Right ventricle myocardium inferior (tissue), 1 donor: ENCODE measurements around the gene RAB40A. TPM values are rescaled to one million over a fixed set of nuclear protein-coding genes. Genes with fewer than 3 reads are reported as not detected.

Experiments used
- ATAC-seq: fragments of 200-7000 bp; cut with Tn5 transposase; one replicate; pipeline ENCODE4 v1.9.1; 2020; ENCODE audit warnings: mild to moderate bottlenecking, moderate library complexity
- DNase-seq: peaks from one replicate; pipeline ENCODE4 v3.0.0; 2021; ENCODE audit errors: missing footprints
- intact Hi-C: fragments of 100-400 bp; cut with DNase I; formaldehyde crosslinking; loops from one replicate; pipeline ENCODE4 v1.11.0; 2022
- long read RNA-seq: library from polyadenylated mRNA; unstranded; transcript quantifications from one replicate; pipeline ENCODE4 v2.0.0, GENCODE V29; 2021
- total RNA-seq: library from RNA; stranded (reverse); fragmentation: NEBNext Ultra II Directional; extraction: Animal tissue kit (Norgen Biotek cat#: 25700); gene quantifications from one replicate; pipeline ENCODE4 v1.2.1, GENCODE V29; 2021
- donor health status: DM: no; HTN: yes; CAD: no; lungs with severe emphysema.

Gene RAB40A, protein sequence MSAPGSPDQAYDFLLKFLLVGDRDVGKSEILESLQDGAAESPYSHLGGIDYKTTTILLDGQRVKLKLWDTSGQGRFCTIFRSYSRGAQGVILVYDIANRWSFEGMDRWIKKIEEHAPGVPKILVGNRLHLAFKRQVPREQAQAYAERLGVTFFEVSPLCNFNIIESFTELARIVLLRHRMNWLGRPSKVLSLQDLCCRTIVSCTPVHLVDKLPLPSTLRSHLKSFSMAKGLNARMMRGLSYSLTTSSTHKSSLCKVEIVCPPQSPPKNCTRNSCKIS
- not detected for total RNA-seq
- long read RNA-seq, result 0 reads

DNA sequence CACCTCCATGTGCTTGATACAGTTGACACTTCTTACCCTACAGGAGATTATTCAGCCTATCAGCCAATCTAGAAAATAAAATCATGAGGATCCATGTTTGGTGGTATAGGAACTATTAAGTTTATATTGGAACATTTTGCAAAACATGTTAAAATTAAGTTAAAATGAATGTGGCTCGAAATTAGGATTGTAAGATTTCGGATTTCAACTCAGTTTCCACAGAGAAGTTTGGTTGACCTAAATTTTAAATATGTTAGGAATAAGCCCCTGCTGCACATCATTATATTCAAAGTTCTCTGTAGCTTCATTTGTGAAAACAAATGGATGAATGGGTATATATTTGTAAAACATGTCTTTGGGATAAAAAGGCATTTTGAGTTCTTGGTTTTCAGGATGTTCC lies at the start of gene RAB40A:
RAB40A (minus strand) TSS at position 101 of the 400 bp plus-strand sequence. CDS start 18,733 bp downstream, outside the sequence.
- DNase-seq, result no peak
- ATAC-seq, result no peak
- intact Hi-C loops, result no loop called here

DNA sequence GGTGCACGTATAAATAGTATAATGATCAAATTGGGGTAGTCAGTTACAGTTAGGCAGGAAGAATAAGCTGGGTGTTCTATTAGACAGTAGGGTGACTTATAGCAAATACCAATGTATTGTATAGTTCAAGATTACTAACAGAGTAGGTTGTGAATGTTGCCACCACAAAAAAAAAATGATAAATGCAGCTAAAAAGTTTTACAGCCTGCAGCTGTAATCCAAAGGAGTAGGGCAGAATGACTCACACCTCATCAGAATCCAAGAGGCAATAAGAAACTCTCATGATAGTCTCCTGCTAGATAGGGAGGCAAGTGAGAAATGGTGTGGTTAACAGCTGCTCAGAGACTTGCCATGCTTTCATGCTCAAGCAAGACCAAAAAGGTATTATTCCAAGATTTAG lies 46.5 kb upstream of the RAB40A start:
- intact Hi-C loops, result no loop called here
- DNase-seq (no peak), ATAC-seq (no peak)

DNA sequence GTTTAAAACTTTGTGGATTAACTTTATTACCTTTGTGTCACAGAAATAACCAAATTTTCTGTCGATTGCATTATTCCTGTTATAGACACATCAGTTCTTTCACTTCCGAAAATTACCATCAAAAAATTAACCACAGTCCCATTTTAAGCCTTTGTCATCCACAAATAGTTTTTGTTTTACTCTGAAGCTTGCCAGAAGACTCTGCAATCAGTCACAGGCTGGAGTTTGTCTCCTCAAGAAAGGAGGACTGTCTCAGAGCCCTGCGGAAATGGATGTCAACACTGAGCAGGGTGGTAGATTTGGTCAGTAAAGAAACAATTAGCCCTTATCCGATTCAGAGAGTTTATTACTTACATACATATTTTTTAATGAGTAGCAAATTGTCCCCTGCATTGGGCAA lies 45.9 kb upstream of the RAB40A start:
- DNase-seq, result no peak
- no peak for ATAC-seq
- intact Hi-C loops, result no loop called here

DNA sequence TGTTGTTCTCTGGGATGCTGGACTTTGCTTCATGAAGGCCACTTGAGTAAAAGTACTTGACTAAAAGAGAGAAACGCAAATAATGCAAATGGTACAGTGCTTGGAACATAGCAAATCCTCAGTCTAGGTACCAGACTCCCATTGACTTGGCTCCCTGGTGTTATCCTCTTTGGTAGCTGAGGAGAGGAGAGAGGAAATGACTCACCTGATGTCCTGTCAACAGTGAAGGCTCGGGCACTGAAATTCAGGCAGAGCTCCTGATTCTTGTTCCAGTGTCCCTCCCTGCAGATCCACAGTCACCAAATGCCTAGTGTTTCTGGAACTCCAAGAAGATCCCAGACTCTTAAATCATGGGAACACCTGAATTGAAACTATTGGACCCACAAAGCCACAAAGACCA lies 43.5 kb upstream of the RAB40A start:
- intact Hi-C loops, result no loop called here
- DNase-seq (no peak), ATAC-seq (no peak)

DNA sequence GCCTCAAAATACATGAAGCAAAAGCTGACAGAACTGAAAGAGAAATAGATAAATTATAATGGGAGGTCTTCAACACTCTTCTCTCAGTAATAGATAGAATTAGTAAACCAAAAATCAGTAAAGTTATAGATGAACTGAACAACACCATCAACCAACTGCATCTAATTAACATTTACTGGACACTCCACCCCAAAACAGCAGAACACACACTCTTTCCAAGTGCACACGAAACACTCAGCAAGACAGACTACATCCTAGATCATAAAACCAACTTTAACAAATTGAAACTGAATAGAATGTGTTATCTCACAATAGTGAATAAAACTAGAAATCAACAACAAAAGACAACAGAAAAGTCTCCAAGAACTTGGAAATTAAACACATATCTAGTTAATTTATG lies 41.0 kb upstream of the RAB40A start:
- no peak for DNase-seq
- intact Hi-C loops, result no loop called here
- ATAC-seq, result no peak

DNA sequence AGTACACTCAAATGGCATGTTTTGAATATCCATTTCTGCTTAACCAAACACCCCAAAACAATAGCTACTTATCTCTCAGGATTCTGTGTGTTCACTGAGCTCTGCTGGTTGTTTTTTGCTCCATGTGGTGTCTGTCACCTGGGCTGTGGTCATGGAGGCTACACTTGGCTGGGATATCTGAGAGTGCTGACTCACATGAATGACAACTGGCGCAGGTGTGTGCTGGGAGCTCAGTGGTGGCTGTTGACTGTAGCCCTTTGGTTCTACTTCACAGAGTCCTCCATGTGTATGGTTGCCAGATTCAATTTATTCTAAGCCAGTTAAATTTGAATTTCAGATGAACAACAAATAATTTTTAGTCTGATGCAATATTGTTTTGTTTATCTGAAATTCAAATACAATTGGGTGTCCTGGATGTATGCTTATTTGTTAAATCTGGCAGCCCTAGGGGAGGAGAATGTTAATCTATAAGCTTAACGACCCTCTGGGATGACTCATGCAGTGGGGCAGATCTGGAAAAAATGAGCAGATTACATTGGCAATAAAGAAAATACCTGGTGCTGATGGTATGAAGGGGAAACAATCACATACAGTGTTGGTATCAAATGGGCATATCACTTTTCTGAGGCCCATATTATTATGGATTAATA lies 37.8 kb upstream of the RAB40A start:
- intact Hi-C loops, result no loop called here
- ATAC-seq, result no peak
- no peak for DNase-seq

DNA sequence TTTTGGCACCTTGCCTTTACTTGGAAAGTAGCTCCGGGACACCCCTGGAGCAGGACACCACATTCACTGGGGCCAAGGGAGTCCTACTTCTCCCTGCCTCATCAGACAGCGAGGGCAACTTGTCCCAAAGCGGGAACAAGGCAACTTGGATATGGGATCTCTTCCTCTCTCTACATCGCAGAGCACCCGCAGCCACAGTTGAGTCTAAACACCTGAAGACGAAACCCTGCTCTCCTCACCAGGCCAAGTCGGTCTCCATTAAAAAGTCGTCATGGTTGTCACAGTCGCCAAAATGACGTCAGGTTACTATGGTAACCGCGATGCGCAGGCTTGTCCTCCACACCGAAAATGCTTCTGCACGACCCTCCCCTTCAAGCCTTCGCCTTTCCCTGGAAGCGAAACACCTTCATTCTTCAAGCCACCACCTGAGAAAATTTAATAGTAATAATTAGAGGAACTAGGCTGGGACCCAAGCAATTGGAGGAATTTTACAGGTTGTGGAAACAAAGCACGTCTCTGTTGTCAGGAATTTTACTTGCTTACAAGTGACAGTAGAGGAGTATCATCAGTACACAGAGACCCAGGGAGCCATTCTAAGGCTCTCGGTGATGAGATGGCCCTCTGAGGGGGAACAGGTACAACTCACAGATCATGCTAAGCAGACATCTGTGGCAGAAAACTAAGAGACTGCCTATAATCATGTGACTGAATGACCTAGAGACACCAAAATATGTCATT lies 35.6 kb upstream of the RAB40A start:
- peak; percentile 45 for DNase-seq
- intact Hi-C loops, result no loop called here

DNA sequence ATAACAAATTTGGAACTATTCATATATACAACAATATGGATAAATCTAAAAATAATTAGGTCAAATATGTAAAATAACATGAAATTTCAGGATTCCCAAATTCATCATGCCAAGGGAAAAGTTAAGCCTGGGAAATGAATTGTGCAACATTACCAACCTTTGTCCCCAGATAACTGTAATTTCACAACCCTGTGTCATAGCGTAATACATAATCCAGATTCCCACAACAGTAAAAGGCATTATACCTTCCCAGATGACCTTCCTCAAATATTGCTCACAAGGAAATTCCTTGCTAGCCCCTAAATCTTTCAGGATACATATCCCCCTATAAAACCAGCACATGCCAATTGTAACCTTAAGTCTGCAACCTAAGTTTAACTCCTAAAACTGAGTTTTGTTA lies 32.9 kb upstream of the RAB40A start:
- DNase-seq (no peak), ATAC-seq (no peak)
- intact Hi-C loops, result no loop called here

More for the DNA sequence above, 35.6 kb upstream of the RAB40A start:
- ATAC-seq, result no peak

DNA sequence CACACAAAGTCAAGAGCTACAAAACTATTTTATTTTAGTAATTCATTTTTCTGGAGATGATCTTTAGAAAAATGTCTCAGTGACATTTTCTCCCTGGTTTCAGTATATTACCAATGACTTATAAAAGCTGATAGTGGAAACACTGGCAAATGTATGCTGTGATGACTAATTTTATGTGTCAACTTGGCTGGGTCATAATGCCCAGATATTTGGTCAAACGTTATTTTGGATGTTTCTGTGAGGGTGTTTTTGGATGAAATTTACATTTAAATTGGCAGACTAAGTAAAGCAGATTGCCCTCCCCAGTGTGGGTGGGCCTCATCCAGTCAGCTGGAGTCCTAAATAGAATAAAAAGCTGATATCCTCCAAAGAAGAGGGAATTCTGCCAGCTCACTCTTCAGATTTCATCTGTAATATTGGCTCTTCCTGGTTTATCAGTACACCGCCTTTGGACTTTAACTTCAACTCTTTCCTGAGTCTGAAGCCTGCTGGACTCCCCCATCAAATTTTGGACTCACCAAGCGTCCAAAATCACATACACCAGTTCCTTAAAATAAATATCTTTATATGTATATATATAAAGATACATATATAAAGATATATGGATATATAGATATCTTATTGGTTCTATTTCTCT lies 31.2 kb upstream of the RAB40A start:
- no peak for ATAC-seq
- DNase-seq, result no peak
- intact Hi-C loops, result no loop called here

DNA sequence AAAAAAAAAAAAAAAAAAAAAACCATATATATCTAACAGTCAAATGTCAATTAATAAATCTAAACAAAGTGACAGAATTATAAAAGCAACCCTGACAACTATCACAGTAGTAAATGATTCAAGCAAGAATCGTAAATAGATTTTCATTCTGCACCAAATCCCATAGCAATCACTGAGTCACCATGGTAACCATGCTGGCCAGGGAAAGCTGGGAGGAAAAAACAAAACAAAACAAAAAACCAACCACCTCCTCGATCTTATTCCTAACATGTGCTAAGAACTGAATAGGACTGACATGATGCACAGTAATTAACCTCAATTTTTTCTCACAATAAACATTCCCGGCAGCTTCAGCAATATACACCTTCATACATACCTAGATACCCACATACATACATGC lies 30.6 kb upstream of the RAB40A start:
- ATAC-seq (no peak), DNase-seq (no peak)
- intact Hi-C loops, result no loop called here

DNA sequence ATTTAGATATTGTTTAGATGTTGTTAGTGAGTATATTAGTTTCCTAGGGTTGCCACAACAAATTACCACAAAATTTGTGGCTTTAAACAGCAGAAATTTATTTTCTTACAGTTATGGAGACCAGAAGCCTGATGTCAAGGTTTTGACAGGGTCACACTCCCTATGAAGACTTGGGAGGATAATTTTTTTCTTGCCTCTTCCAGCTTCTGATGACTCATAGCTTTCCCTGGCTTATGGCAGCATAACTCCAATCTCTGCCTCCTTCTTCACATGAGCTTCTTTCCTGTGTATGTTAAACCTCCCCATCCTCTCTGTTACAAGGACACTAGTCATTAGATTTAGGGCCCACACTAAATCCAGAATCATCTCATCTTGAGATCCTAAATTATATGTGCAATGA lies 20.9 kb upstream of the RAB40A start:
- intact Hi-C loops, result no loop called here
- no peak for ATAC-seq
- no peak for DNase-seq

DNA sequence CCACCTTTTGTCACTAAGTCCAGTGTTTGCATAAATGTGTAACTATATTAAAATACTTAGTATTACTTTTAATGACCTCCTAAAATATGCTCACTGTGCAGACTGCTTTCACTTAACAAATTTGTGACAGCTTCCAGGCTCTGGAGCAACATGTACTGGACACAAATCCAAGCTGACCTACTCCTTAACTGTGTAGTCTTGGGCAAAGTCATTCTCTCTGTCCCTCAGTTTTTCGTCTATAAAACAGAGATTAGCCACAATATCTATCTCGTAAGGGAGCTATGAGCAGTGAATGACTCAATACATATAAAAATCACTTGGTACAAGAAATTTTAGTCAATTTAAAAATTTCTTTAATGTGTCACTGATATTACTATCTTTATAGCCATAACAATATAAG lies 20.4 kb upstream of the RAB40A start:
- intact Hi-C loops, result loop anchor here (10.0 kb wide), 2 partner anchors 85 to 235 kb away; partner anchors contain the start of genes PLP1 and TCEAL1
- ATAC-seq (no peak), DNase-seq (no peak)

DNA sequence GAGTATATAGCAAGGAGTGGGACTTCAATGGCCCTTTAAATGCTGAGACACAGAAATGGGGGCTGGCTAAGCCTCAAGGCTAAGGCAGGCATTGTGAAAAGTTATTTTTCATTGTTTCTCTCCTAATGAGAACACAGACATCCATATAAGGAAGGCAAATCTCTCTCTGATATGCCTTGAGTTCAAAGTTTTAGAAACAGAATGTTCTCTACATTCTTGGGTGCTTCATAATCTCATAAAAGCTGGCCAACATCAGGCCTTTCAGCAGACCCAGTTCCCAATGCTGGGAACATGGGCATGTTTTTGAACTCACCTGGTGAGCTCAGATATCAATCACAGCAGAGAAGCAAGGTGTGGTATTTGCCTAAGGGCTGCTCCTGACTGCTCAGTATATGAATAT lies 19.4 kb upstream of the RAB40A start:
- intact Hi-C loops, result loop anchor here (10.0 kb wide), 2 partner anchors 86 to 236 kb away; partner anchors contain the start of genes PLP1 and TCEAL1
- DNase-seq (no peak), ATAC-seq (no peak)

DNA sequence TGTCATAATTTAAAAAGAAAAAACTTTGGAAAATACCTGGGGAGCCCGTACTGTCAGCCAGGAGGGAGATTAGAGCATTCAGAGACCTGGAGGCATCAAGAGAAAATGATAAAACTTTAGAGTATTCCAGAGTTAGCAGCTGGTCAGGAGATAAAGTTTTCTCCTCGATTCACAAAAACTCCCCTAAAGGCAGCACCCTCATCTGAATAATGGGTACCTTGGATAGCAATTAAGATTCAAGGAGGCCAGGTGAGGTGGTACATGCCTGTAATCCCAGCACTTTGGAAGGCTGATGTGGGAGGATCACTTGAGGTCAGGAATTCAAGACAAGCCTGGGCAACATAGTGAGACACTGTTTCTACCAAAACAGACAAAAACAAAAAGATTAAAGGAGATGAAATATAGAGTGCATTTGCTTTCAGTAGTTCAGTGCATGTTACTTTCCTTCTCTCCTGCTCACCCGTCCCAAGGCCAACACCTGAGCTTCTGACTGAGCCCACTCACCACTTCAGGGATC lies 18.6 kb upstream of the RAB40A start:
- DNase-seq, result no peak
- intact Hi-C loops, result loop anchor here (10.0 kb wide), 2 partner anchors 87 to 237 kb away; partner anchors contain the start of genes PLP1 and TCEAL1
- no peak for ATAC-seq

DNA sequence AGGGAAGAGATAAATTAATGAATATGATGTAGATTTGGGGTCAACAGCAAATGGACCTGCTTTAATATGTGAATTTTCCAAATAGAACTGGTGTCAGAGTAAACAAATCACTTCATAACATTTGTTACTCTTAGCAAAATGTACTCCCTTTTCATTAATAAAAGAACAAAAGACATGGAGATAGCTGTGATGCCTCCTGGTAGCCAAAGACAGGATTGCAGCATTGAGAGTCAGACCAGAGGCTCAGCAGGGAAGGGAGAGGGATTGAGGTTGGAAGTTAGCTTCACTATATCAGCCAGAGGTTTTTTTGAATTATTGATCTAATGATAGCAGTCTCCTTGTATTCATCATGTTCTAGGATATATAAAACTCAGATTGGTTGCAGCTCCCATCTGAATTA lies 17.4 kb upstream of the RAB40A start:
- intact Hi-C loops, result loop anchor here (10.0 kb wide), 2 partner anchors 88 to 238 kb away; partner anchors contain the start of genes PLP1 and TCEAL1
- no peak for DNase-seq
- no peak for ATAC-seq

DNA sequence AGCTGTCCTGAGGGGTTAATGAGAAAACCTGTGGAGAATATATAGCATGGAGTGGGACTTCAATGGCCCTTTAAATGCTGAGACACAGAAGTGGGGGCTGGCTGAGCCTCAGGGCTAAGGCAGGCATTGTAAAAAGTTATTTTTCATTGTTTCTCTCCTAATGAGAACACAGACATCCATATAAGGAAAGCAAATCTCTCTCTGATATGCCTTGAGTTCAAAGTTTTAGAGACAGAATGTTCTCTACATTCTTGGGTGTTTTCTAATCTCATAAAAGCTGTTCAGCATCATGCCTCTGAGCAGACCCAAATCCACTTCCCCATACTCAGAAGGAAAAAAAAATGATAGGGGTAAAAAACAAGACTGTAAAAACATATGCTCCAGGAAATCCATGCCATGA lies 16.8 kb upstream of the RAB40A start:
- ATAC-seq, result no peak
- intact Hi-C loops, result loop anchor here (10.0 kb wide), 2 partner anchors 89 to 239 kb away; partner anchors contain the start of genes PLP1 and TCEAL1

DNA sequence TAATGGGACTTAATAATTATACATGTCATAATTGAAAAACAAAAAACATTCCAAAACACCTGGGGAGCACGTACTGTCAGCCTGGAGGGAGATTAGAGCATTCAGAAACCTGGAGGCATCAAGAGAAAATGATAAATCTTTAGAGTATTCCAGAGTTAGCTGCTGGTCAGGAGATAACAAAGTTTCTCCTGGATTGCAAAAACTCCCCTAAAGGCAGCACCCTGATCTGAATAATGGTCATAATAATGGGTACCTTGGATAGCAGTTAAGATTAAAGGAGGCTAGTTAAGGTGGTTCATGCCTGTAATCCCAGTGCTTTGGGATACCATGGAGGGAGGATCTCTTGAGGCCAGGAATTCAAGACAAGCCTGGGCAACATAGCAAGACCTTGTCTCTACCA lies 15.9 kb upstream of the RAB40A start:
- ATAC-seq, result no peak
- no peak for DNase-seq
- intact Hi-C loops, result loop anchor here (10.0 kb wide), 2 partner anchors 90 to 240 kb away; partner anchors contain the start of genes PLP1 and TCEAL1

More for the DNA sequence above, 16.8 kb upstream of the RAB40A start:
- no peak for DNase-seq

DNA sequence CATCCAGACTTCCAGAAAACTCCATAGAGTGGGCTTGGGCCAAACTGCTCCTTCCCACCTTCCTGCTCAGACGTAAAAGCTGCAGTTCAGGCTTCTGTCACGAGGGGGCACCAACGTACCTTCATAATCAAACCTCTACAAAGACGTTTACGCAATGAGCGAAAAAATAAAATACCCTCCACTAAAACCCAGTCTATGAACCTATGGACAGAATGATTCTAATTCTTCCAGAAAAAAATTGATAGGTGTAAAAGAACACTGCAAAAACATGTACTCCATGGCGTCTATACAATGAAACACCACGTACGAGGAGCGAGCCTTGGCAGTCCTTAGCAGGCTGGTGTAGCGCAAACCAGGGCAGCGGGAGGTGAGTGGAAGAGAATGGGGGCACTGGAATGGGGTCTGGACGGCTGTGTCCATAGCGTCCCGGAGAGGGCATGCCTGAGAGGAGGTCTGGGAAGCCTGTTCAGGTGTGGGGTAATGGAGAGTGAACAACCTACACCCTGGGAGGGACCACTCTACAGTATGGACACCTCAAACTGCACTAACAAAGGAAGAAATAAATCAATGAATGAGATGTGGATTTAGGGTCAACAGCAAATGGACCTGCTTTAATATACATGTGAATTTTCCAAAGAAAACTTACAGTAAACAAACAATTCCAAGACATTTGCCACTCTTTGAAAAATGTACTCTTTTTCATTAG lies 14.4 kb upstream of the RAB40A start:
- ATAC-seq, result peak; percentile 67
- intact Hi-C loops, result loop anchor here (5.0 to 10.0 kb wide), 3 partner anchors 91 to 289 kb away; partner anchors contain the start of genes PLP1 and TCEAL1
- DNase-seq, result peak; percentile 63
